ENCODE measurements around the gene WNK2.

Gene WNK2

DNA sequence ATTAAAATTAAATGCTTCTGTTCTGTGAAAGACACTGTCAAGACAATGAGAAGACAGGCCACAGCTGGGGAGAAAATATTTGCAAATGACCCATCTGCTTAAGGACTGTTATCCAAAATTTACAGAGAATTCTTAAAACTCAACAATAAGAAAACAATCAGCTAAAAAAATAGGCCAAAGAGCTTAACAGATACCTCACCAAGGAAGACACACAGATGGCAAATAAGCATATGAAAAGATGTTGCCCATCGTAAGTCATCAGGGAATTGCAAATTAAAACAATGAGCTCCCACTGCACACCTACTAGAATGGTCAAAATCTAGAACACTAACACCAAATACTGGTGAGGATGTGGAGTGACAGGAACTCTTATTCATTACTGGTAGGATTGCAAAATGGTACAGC lies 10.3 kb downstream of the WNK2 start:
- DNase-seq (ENCODE audit: low read depth): no peak
- H3K4me3 ChIP-seq (ENCODE audit: control insufficient read depth, low read depth, low read length): no peak overlapping the region
- TF ChIP-seq, protein P1, sequence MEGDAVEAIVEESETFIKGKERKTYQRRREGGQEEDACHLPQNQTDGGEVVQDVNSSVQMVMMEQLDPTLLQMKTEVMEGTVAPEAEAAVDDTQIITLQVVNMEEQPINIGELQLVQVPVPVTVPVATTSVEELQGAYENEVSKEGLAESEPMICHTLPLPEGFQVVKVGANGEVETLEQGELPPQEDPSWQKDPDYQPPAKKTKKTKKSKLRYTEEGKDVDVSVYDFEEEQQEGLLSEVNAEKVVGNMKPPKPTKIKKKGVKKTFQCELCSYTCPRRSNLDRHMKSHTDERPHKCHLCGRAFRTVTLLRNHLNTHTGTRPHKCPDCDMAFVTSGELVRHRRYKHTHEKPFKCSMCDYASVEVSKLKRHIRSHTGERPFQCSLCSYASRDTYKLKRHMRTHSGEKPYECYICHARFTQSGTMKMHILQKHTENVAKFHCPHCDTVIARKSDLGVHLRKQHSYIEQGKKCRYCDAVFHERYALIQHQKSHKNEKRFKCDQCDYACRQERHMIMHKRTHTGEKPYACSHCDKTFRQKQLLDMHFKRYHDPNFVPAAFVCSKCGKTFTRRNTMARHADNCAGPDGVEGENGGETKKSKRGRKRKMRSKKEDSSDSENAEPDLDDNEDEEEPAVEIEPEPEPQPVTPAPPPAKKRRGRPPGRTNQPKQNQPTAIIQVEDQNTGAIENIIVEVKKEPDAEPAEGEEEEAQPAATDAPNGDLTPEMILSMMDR (IDR thresholded peaks at IDR 0.05; ENCODE audit: control insufficient read depth, insufficient read depth, low read depth, low read length, missing control alignments): no peak

DNA sequence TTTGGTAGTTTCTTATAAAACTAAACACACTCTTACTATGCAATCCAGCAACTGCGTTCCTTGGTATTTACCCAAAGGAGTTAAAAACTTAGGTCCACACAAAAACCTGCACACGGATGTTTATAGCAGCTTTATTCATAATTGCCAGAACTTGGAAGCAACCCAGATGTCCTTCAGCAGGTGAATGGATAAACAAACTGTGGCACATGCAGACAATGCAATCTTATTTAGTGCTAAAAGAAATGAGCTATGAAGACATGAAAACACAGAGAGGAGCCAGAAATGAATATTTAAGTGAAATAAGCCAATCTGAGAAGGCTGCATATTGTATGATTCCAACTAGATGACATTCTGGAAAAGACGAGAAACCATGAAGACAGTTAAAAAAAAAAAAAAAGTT lies 10.7 kb downstream of the WNK2 start:
- H3K4me3 ChIP-seq (ENCODE audit: control insufficient read depth, low read depth, low read length): no peak overlapping the region
- TF ChIP-seq, protein P1 (IDR thresholded peaks at IDR 0.05; ENCODE audit: control insufficient read depth, insufficient read depth, low read depth, low read length, missing control alignments): no peak
- DNase-seq (ENCODE audit: low read depth): no peak

DNA sequence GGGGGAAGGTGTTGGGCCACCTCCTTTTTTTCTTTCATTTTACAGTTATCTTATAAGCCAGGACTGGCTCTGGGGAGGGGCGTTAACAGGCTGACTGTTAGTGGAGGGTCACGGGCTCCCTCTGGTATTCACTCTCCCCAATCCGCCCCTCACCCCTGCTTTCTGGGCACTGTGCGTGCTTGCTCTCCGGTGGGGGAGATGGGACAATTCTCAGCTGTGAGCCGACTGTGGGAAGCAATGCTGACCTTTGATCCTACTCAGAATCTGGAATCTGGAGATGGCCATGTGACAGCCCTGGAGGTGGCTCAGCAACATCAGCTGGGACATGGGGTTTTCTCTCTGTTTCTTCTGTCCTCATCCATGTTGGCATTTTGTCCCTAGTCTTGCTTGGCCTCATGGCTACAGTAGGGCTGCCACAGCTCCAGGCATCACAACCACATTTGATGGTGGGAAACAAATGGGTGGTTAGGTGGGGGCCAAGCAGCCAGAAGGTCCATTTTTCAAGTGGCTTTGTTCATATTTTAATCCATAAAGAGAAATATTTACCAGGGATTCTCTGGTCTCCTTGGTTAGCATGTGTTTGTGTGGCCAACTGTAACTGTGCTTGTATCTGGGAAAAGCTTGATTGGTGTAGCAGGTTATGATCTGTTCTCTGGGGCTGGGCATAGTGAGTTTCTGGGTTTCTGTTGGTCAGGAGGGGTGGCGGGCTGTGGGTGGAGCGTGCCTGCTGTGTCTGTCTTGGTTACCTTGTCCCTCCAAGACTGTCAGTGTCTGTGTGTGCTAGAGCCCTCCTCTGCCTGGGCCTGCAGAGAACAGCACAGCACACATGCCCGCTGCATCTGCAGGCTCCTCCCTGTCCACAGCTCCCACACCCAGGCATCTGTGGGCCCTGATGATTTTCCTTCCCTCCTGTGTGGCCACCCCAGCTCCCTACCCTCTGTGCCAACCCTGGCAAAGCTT lies 12.4 kb downstream of the WNK2 start:
- H3K4me3 ChIP-seq (ENCODE audit: control insufficient read depth, low read depth, low read length): no peak overlapping the region
- TF ChIP-seq, protein P1 (IDR thresholded peaks at IDR 0.05; ENCODE audit: control insufficient read depth, insufficient read depth, low read depth, low read length, missing control alignments): no peak
- no peak for DNase-seq (ENCODE audit: low read depth)

DNA sequence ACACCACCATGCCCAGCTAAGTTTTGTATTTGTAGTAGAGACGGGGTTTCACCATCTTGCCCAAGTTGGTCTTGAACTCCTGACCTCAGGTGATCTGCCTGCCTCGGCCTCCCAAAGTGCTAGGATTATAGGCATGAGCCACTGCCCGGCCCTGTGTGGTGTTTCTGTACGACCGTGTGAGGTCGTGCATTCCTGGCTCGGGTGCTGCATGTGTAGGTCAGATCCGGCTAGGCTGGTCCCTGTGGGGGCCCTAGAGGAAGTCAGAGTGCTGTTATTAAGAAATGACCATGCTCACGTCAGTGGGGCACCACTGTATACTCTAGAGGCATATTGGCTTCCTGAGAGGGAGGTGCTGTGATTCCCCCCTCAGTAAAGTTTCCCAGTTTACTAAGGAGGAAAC lies 13.7 kb downstream of the WNK2 start:
- TF ChIP-seq, protein P1 (IDR thresholded peaks at IDR 0.05; ENCODE audit: control insufficient read depth, insufficient read depth, low read depth, low read length, missing control alignments): no peak
- no peak for DNase-seq (ENCODE audit: low read depth)
- no peak overlapping the region for H3K4me3 ChIP-seq (ENCODE audit: control insufficient read depth, low read depth, low read length)

DNA sequence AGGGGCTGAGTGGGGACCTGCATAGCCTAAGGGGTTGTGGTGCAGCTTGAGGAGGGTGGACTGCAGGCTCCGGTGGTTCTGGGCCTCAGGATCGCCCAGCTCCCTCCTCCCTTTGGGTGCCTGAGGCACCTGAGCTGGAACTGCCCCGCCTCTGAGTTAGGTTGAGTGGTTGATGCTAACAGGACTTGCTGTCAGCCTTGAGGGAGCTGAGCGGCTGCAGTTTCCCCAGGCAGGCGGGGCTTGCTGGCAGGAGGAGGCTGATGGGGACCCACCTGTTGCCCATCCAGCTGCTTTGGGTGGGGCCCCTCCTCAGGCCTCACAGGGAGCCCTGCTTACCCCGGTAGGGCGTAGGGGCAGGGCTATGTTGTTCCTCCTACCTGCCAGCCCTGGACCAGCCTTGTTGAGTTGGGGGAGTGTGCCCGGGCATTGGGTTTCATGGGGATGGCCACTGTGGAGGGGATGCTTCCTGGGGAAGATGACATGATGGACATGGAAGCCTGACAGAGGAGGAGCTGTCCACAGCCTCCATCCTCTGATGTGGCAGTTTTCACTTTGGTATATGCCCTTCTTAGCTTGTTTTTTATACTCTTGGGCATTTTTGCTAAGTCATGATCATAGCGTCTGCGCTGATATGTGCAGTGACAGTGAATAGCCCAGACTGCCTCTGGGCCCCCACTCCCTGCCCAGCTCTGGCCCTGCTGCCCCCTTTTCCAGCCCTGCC lies 14.3 kb downstream of the WNK2 start:
- DNase-seq (ENCODE audit: low read depth): no peak
- TF ChIP-seq, protein P1 (IDR thresholded peaks at IDR 0.05; ENCODE audit: control insufficient read depth, insufficient read depth, low read depth, low read length, missing control alignments): no peak
- no peak overlapping the region for H3K4me3 ChIP-seq (ENCODE audit: control insufficient read depth, low read depth, low read length)

DNA sequence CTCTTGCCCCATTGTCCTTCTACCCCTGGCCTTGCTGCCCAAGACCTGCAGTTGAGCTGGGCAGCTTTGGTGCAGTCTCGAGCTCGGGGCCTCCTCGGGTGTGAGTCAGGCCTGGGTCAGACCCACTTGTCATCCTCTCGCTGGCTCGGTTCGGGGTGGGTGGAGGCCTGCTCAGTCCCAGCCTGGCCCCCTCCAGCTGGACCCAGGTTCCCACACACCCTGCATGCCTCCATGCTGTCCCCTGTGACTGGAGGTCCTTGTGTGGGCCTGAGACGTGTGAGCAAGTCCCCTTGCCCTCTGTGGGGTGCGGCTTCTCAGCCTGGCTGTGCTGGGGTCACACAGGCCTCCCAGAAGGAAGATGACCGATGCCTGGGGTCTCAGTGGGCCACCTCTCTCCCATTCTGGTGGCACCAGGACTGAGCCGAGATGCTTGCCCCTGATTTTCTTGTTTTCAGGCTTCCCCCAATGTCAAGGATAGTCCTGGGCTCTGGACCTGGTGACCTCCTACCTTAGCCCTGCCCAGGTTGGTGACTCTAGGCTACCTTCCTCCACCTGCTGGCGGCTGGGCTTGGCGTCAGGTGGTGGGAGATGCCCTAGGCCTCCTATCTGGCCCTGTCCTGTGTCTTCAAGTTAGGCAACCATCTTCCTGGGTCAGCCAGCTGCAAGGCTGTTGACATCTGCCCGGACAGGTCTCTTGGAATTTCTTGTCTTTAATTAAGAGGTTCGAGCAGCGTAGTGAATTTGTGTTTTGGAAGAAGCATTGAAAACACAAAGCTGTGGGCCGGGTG lies 15.1 kb downstream of the WNK2 start:
- no peak for DNase-seq (ENCODE audit: low read depth)
- TF ChIP-seq, protein P1 (IDR thresholded peaks at IDR 0.05; ENCODE audit: control insufficient read depth, insufficient read depth, low read depth, low read length, missing control alignments): no peak
- H3K4me3 ChIP-seq (ENCODE audit: control insufficient read depth, low read depth, low read length): no peak overlapping the region

All from AG09309 (cell line).